Adrenal gland (tissue), 5 donors: ENCODE measurements around the gene SIAE.

ENCODE experiments used
- POLR2A ChIP-seq, 2 donors: fragments of 450-650 bp; IDR thresholded peaks; one replicate each; pipeline ENCODE4 v1.6.1; 2017; ENCODE audit warnings: antibody characterized with exemption in 2 of 2, mild to moderate bottlenecking in 2 of 2, moderate library complexity in 1 of 2
- TF ChIP-seq, protein P1 (sequence below), 6 experiments: fragments of 450-650 bp in 4 of 6; fragments of 200-600 bp in 2 of 6; sonication (generic) in 1 of 6; IDR thresholded peaks; 1 replicate in 5 of 6; 2 replicates in 1 of 6; pipeline versions ENCODE4 v1.5.1 to v1.8.0; 2016 to 2021; ENCODE audit warnings: antibody characterized with exemption in 6 of 6, mild to moderate bottlenecking in 2 of 6, moderate library complexity in 1 of 6
- donor health status: DM: no; HTN: no; CAD: no.

DNA sequence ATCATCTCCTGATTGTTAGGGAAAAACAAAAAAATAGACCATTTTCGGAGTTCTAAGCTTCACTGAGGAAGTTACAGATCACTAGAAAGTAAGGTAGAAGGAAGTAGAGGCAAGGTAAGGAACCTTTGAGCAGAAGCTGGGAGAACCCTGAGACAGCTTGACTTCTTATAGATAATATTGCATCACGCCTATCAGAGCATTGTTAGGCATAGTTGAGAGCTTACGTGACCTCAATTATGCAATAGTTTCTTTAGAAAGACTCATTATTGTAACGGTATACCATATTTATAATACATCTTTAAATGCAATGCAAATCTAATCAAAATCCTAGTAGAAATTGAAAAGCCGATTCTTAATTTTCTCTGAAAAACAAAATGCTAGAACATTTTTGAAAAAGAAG lies 46.0 kb downstream of the SIAE start:
- TF ChIP-seq, protein P1, sequence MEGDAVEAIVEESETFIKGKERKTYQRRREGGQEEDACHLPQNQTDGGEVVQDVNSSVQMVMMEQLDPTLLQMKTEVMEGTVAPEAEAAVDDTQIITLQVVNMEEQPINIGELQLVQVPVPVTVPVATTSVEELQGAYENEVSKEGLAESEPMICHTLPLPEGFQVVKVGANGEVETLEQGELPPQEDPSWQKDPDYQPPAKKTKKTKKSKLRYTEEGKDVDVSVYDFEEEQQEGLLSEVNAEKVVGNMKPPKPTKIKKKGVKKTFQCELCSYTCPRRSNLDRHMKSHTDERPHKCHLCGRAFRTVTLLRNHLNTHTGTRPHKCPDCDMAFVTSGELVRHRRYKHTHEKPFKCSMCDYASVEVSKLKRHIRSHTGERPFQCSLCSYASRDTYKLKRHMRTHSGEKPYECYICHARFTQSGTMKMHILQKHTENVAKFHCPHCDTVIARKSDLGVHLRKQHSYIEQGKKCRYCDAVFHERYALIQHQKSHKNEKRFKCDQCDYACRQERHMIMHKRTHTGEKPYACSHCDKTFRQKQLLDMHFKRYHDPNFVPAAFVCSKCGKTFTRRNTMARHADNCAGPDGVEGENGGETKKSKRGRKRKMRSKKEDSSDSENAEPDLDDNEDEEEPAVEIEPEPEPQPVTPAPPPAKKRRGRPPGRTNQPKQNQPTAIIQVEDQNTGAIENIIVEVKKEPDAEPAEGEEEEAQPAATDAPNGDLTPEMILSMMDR (IDR thresholded peaks at IDR 0.05): no peak
- no peak for TF ChIP-seq POLR2A (IDR thresholded peaks at IDR 0.05)
